Measurements from ENCODE around the gene CACNA2D1.

CACNA2D1 gene

GRCh38 chr7:82289889-82290288, 153.7 kb downstream of the CACNA2D1 start:
- Histone ChIP-seq H4K91ac (ENCODE audit: low read depth, low read length, poor library complexity) (no peak overlapping the region), H3K4ac (ENCODE audit: low read length) (no peak overlapping the region), H3K36me3 (replicated peaks in 1 of 2; ENCODE audit: control insufficient read depth in 2 of 2, insufficient read depth in 2 of 2, low read length in 2 of 2) (no peaks in the 10 kb centered on the region), H3K4me3 (ENCODE audit: low read length in 2 of 2) (no peak overlapping the region), H4K8ac (ENCODE audit: low read depth, low read length) (no peak overlapping the region), H2BK120ac (ENCODE audit: low read depth, low read length) (no peak overlapping the region), H3K18ac (ENCODE audit: low read length) (no peak overlapping the region), H2BK12ac (ENCODE audit: low read length) (no peak overlapping the region), H3K9me3 (replicated peaks in 1 of 2; ENCODE audit: control insufficient read depth in 2 of 2, insufficient read depth in 1 of 2, low read depth in 1 of 2, low read length in 2 of 2) (peaks cover 0 to 4% of the 10 kb centered on the region in 2 donors), H3K14ac (ENCODE audit: low read length) (no peak overlapping the region), H3K27me3 (ENCODE audit: control insufficient read depth in 3 of 3, insufficient read depth in 3 of 3, low read depth in 1 of 3, low read length in 3 of 3) (no peaks in the 10 kb centered on the region), H2AK5ac (ENCODE audit: low read depth, low read length) (no peak overlapping the region), H3K23ac (ENCODE audit: low read depth, low read length, poor library complexity) (no peak overlapping the region), H3K27ac (replicated peaks; ENCODE audit: low read length) (no peak overlapping the region), H3K4me1 (ENCODE audit: control insufficient read depth in 2 of 2, insufficient read depth in 1 of 2, low read depth in 1 of 2, low read length in 2 of 2) (peaks cover 0 to 7% of the 10 kb centered on the region in 2 donors), H3K4me2 (ENCODE audit: insufficient read depth, low read length, poor library complexity, severe bottlenecking) (no peak overlapping the region), H3K79me1 (ENCODE audit: low read depth, low read length) (no peaks in the 10 kb centered on the region), H2AFZ (ENCODE audit: low read length) (no peak overlapping the region), H2BK15ac (ENCODE audit: low read length) (no peak overlapping the region), H3K9ac (ENCODE audit: low read depth, low read length, poor library complexity) (no peak overlapping the region), H2BK5ac (ENCODE audit: low read length) (no peak overlapping the region)
- no CpG with 5 or more reads among the region's 2 CpGs for WGBS, 2 donors (ENCODE audit: extremely low coverage in 2 of 2, insufficient read length in 2 of 2, insufficient replicate concordance in 1 of 2)
- no peak for DNase-seq (ENCODE audit: low spot score)

GRCh38 chr7:82289152-82289535, 154.4 kb downstream of the CACNA2D1 start:
- no peak overlapping the region for H3K23ac ChIP-seq (ENCODE audit: low read depth, low read length, poor library complexity)
- H3K4me1 ChIP-seq (ENCODE audit: control insufficient read depth in 2 of 2, insufficient read depth in 1 of 2, low read depth in 1 of 2, low read length in 2 of 2) = peaks cover 0 to 7% of the 10 kb centered on the region in 2 donors
- H4K8ac ChIP-seq (ENCODE audit: low read depth, low read length) = no peak overlapping the region
- H2AK5ac ChIP-seq (ENCODE audit: low read depth, low read length) = no peak overlapping the region
- no peak overlapping the region for H2BK15ac ChIP-seq (ENCODE audit: low read length)
- H3K4ac ChIP-seq (ENCODE audit: low read length) = no peak overlapping the region
- H3K27ac ChIP-seq (replicated peaks; ENCODE audit: low read length) = no peak overlapping the region
- H3K27me3 ChIP-seq (ENCODE audit: control insufficient read depth in 3 of 3, insufficient read depth in 3 of 3, low read depth in 1 of 3, low read length in 3 of 3) = no peaks in the 10 kb centered on the region
- H3K14ac ChIP-seq (ENCODE audit: low read length) = no peak overlapping the region
- H2BK120ac ChIP-seq (ENCODE audit: low read depth, low read length) = no peak overlapping the region
- no peak overlapping the region for H3K4me2 ChIP-seq (ENCODE audit: insufficient read depth, low read length, poor library complexity, severe bottlenecking)
- no peaks in the 10 kb centered on the region for H3K36me3 ChIP-seq (replicated peaks in 1 of 2; ENCODE audit: control insufficient read depth in 2 of 2, insufficient read depth in 2 of 2, low read length in 2 of 2)
- H2BK12ac ChIP-seq (ENCODE audit: low read length) = no peak overlapping the region
- H4K91ac ChIP-seq (ENCODE audit: low read depth, low read length, poor library complexity) = no peak overlapping the region
- no CpG with 5 or more reads among the region's 2 CpGs for WGBS, 2 donors (ENCODE audit: extremely low coverage in 2 of 2, insufficient read length in 2 of 2, insufficient replicate concordance in 1 of 2)
- H2AFZ ChIP-seq (ENCODE audit: low read length) = no peak overlapping the region
- DNase-seq (ENCODE audit: low spot score) = no peak
- peaks cover 0 to 4% of the 10 kb centered on the region in 2 donors for H3K9me3 ChIP-seq (replicated peaks in 1 of 2; ENCODE audit: control insufficient read depth in 2 of 2, insufficient read depth in 1 of 2, low read depth in 1 of 2, low read length in 2 of 2)
- H3K9ac ChIP-seq (ENCODE audit: low read depth, low read length, poor library complexity) = no peak overlapping the region
- H3K18ac ChIP-seq (ENCODE audit: low read length) = no peak overlapping the region
- no peaks in the 10 kb centered on the region for H3K79me1 ChIP-seq (ENCODE audit: low read depth, low read length)
- no peak overlapping the region for H2BK5ac ChIP-seq (ENCODE audit: low read length)
- H3K4me3 ChIP-seq (ENCODE audit: low read length in 2 of 2) = no peak overlapping the region

GRCh38 chr7:82286798-82287140, 156.8 kb downstream of the CACNA2D1 start:
- WGBS, 2 donors (ENCODE audit: extremely low coverage in 2 of 2, insufficient read length in 2 of 2, insufficient replicate concordance in 1 of 2) = no CpG with 5 or more reads among the region's 2 CpGs

GRCh38 chr7:82286096-82286797, 157.3 kb downstream of the CACNA2D1 start:
- H3K18ac ChIP-seq (ENCODE audit: low read length) = no peak overlapping the region
- no peak overlapping the region for H3K9ac ChIP-seq (ENCODE audit: low read depth, low read length, poor library complexity)
- H3K4me3 ChIP-seq (ENCODE audit: low read length in 2 of 2) = no peak overlapping the region
- no peak overlapping the region for H3K14ac ChIP-seq (ENCODE audit: low read length)
- no peak overlapping the region for H3K27ac ChIP-seq (replicated peaks; ENCODE audit: low read length)
- no peak overlapping the region for H2BK15ac ChIP-seq (ENCODE audit: low read length)
- H3K9me3 ChIP-seq (replicated peaks in 1 of 2; ENCODE audit: control insufficient read depth in 2 of 2, insufficient read depth in 1 of 2, low read depth in 1 of 2, low read length in 2 of 2) = no peaks in the 10 kb centered on the region
- no peak overlapping the region for H4K8ac ChIP-seq (ENCODE audit: low read depth, low read length)
- no peaks in the 10 kb centered on the region for H3K27me3 ChIP-seq (ENCODE audit: control insufficient read depth in 3 of 3, insufficient read depth in 3 of 3, low read depth in 1 of 3, low read length in 3 of 3)
- H3K36me3 ChIP-seq (replicated peaks in 1 of 2; ENCODE audit: control insufficient read depth in 2 of 2, insufficient read depth in 2 of 2, low read length in 2 of 2) = no peaks in the 10 kb centered on the region
- H2AFZ ChIP-seq (ENCODE audit: low read length) = no peak overlapping the region
- no peak overlapping the region for H3K4me2 ChIP-seq (ENCODE audit: insufficient read depth, low read length, poor library complexity, severe bottlenecking)
- no peak overlapping the region for H3K4ac ChIP-seq (ENCODE audit: low read length)
- no peaks in the 10 kb centered on the region for H3K79me1 ChIP-seq (ENCODE audit: low read depth, low read length)
- no peak overlapping the region for H2BK5ac ChIP-seq (ENCODE audit: low read length)
- H3K4me1 ChIP-seq (ENCODE audit: control insufficient read depth in 2 of 2, insufficient read depth in 1 of 2, low read depth in 1 of 2, low read length in 2 of 2) = peaks cover 0 to 7% of the 10 kb centered on the region in 2 donors
- no peak overlapping the region for H2AK5ac ChIP-seq (ENCODE audit: low read depth, low read length)
- no peak overlapping the region for H4K91ac ChIP-seq (ENCODE audit: low read depth, low read length, poor library complexity)
- no peak overlapping the region for H2BK120ac ChIP-seq (ENCODE audit: low read depth, low read length)
- WGBS, 2 donors (ENCODE audit: extremely low coverage in 2 of 2, insufficient read length in 2 of 2, insufficient replicate concordance in 1 of 2) = no CpG with 5 or more reads among the region's 4 CpGs
- no peak overlapping the region for H2BK12ac ChIP-seq (ENCODE audit: low read length)
- no peak overlapping the region for H3K23ac ChIP-seq (ENCODE audit: low read depth, low read length, poor library complexity)
- DNase-seq (ENCODE audit: low spot score) = no peak

More at GRCh38 chr7:82286798-82287140, 156.8 kb downstream of the CACNA2D1 start:
- H3K18ac ChIP-seq (ENCODE audit: low read length) = no peak overlapping the region
- H3K14ac ChIP-seq (ENCODE audit: low read length) = no peak overlapping the region
- H4K8ac ChIP-seq (ENCODE audit: low read depth, low read length) = no peak overlapping the region
- no peak overlapping the region for H2AK5ac ChIP-seq (ENCODE audit: low read depth, low read length)
- H3K4ac ChIP-seq (ENCODE audit: low read length) = no peak overlapping the region
- no peak overlapping the region for H2AFZ ChIP-seq (ENCODE audit: low read length)
- H3K4me2 ChIP-seq (ENCODE audit: insufficient read depth, low read length, poor library complexity, severe bottlenecking) = no peak overlapping the region
- no peaks in the 10 kb centered on the region for H3K36me3 ChIP-seq (replicated peaks in 1 of 2; ENCODE audit: control insufficient read depth in 2 of 2, insufficient read depth in 2 of 2, low read length in 2 of 2)
- H3K79me1 ChIP-seq (ENCODE audit: low read depth, low read length) = no peaks in the 10 kb centered on the region
- H3K4me1 ChIP-seq (ENCODE audit: control insufficient read depth in 2 of 2, insufficient read depth in 1 of 2, low read depth in 1 of 2, low read length in 2 of 2) = peaks cover 0 to 7% of the 10 kb centered on the region in 2 donors
- no peak overlapping the region for H2BK120ac ChIP-seq (ENCODE audit: low read depth, low read length)
- H2BK5ac ChIP-seq (ENCODE audit: low read length) = no peak overlapping the region
- H2BK15ac ChIP-seq (ENCODE audit: low read length) = no peak overlapping the region
- no peak overlapping the region for H4K91ac ChIP-seq (ENCODE audit: low read depth, low read length, poor library complexity)
- no peaks in the 10 kb centered on the region for H3K9me3 ChIP-seq (replicated peaks in 1 of 2; ENCODE audit: control insufficient read depth in 2 of 2, insufficient read depth in 1 of 2, low read depth in 1 of 2, low read length in 2 of 2)
- H3K23ac ChIP-seq (ENCODE audit: low read depth, low read length, poor library complexity) = no peak overlapping the region
- no peaks in the 10 kb centered on the region for H3K27me3 ChIP-seq (ENCODE audit: control insufficient read depth in 3 of 3, insufficient read depth in 3 of 3, low read depth in 1 of 3, low read length in 3 of 3)
- no peak overlapping the region for H3K27ac ChIP-seq (replicated peaks; ENCODE audit: low read length)
- H2BK12ac ChIP-seq (ENCODE audit: low read length) = no peak overlapping the region
- H3K4me3 ChIP-seq (ENCODE audit: low read length in 2 of 2) = no peak overlapping the region
- DNase-seq (ENCODE audit: low spot score) = no peak
- H3K9ac ChIP-seq (ENCODE audit: low read depth, low read length, poor library complexity) = no peak overlapping the region
